Testis (tissue), 3 donors: ENCODE data around the gene PRKAB2. TPM values are rescaled to one million over a fixed set of nuclear protein-coding genes. Genes with fewer than 3 reads are reported as not detected.
"Not testable (repeated sequence)": the region's sequence is repeated elsewhere in the genome, so short reads cannot be mapped to it uniquely, and the experiment has no call there.

ENCODE experiments used
- DNase-seq: peaks from one replicate; pipeline ENCODE4 v3.0.0-alpha.2; 2019
- H3K27ac ChIP-seq, 2 donors: fragments of 200-600 bp; sonication (generic); one replicate each; pipeline ENCODE4 v1.5.1; 2019
- H3K27me3 ChIP-seq: fragments of 200-600 bp; sonication (generic); one replicate; pipeline ENCODE4 v1.5.1; 2019
- H3K36me3 ChIP-seq: fragments of 200-600 bp; sonication (generic); one replicate; pipeline ENCODE4 v1.5.1; 2017; ENCODE audit warnings: low read depth; ENCODE audit errors: missing control alignments
- H3K4me1 ChIP-seq: fragments of 200-600 bp; sonication (generic); one replicate; pipeline ENCODE4 v1.5.1; 2019
- H3K4me3 ChIP-seq, 2 donors: fragments of 200-600 bp; sonication (generic); one replicate each; pipeline ENCODE4 v1.5.1; 2017 to 2019
- H3K9me3 ChIP-seq: fragments of 200-600 bp; sonication (generic); one replicate; pipeline ENCODE4 v1.5.1; 2017
- CTCF ChIP-seq, 3 experiments: fragments of 450-650 bp in 2 of 3; fragments of 200-600 bp in 1 of 3; sonication (generic) in 1 of 3; IDR thresholded peaks; one replicate each; pipeline ENCODE4 v1.5.1; 2016 to 2019; ENCODE audit warnings: antibody characterized with exemption in 3 of 3, mild to moderate bottlenecking in 2 of 3, moderate library complexity in 1 of 3
- POLR2A ChIP-seq: fragments of 450-650 bp; IDR thresholded peaks from one replicate; pipeline ENCODE4 v1.6.1; 2017; ENCODE audit warnings: antibody characterized with exemption, mild to moderate bottlenecking, moderate library complexity
- WGBS, 2 donors: methylation state at CpG; one replicate each; pipeline ENCODE4 v1.1.5; 2018; 5-methylcytosine and 5-hydroxymethylcytosine counted together
- intact Hi-C: fragments of 100-400 bp; cut with DNase I; formaldehyde crosslinking; loops from one replicate; pipeline ENCODE4 v1.15.1; 2023; ENCODE audit warnings: low total_unique reads
- polyA plus RNA-seq: library from polyadenylated mRNA; stranded (reverse); fragments of 350-450 nt; fragmentation: Illumina TruSeq; extraction: RNeasy Lipid Tissue Mini Kit (QIAGEN cat#74804); gene quantifications from one replicate; pipeline ENCODE4 v1.2.3, GENCODE V29; 2014; ENCODE audit warnings: low read depth, low replicate concordance; ENCODE audit not compliant: insufficient read depth
- total RNA-seq, 2 donors: library from RNA; depleted of rRNA; stranded (reverse); fragments of >200 nt; gene quantifications; one replicate each; pipeline ENCODE4 v1.2.3, GENCODE V29; 2016

Gene PRKAB2
- total and polyA plus RNA-seq, 3 donors from 2014 or later = 14.6 to 20.7 (median 15.5) TPM

DNA sequence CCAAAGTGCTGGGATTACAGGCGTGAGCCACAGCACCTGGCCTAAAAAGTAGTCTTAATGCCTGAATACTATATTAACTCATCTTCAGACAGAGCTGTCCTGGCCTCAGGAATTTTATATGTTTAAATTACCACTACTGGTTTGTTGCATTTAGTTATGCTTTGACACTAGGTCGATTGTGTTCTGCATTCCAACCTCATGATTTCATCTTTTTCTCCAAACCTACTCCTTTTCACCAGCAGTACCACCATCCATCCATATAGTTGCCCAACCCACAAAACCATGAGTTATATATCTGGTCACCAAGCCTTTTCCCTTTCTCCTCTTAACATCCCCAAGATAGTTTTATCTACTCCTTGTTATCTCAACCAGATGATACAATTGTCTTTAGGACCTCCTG, 30.3 kb upstream of the PRKAB2 start:
- TF ChIP-seq CTCF (IDR thresholded peaks at IDR 0.05) (no peak), POLR2A (no peak)
- intact Hi-C loops = no loop called here
- H3K27me3 ChIP-seq = no peaks in the 10 kb centered on the region
- no peaks in the 10 kb centered on the region for H3K36me3 ChIP-seq
- H3K4me1 ChIP-seq = no peaks in the 10 kb centered on the region
- 78 to 84% methylated on average over 2 of the region's 2 CpGs for WGBS, 2 donors
- H3K9me3 ChIP-seq = no peaks in the 10 kb centered on the region
- H3K27ac ChIP-seq = no peak overlapping the region
- H3K4me3 ChIP-seq = no peak overlapping the region
- no peak for DNase-seq

- no peaks in the 10 kb centered on the region for H3K4me1 ChIP-seq
- TF ChIP-seq POLR2A (no peak), CTCF (IDR thresholded peaks at IDR 0.05) (no peak)
- WGBS, 2 donors = 92 to 98% methylated on average over 1 of the region's 1 CpG
- H3K27me3 ChIP-seq = no peaks in the 10 kb centered on the region
- no peak overlapping the region for H3K4me3 ChIP-seq
- no peaks in the 10 kb centered on the region for H3K36me3 ChIP-seq
- intact Hi-C loops = no loop called here
- no peak overlapping the region for H3K27ac ChIP-seq
- H3K9me3 ChIP-seq = no peaks in the 10 kb centered on the region
- no peak for DNase-seq
These were observed 29.5 kb upstream of the PRKAB2 start for GRCh38 chr1:147201786-147202185.

DNA sequence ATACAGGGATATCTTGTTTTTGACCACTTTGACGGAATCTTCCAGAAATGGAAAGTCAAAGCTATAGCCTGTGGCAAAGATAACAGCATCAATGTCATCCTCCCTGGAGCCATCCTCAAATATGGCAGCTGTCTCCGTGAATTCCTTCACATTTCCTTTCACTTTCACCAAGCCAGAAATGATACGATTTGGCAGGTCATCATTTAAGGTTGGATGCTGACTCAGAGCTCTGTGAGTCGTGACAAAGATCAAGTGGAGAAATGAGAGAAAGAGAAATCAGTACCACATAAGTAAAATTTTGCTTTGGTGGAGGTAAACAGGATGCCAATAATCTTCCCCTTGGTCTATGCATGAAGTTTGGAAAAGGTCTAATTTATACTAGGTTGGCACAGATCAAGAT, 29.0 kb upstream of the PRKAB2 start:
- 85 to 99% methylated on average over 4 of the region's 4 CpGs for WGBS, 2 donors
- TF ChIP-seq POLR2A (no peak), CTCF (IDR thresholded peaks at IDR 0.05) (no peak)
- Histone ChIP-seq H3K27ac (no peak overlapping the region), H3K27me3 (no peaks in the 10 kb centered on the region), H3K4me1 (no peaks in the 10 kb centered on the region), H3K4me3 (no peak overlapping the region), H3K9me3 (no peaks in the 10 kb centered on the region), H3K36me3 (no peaks in the 10 kb centered on the region)
- intact Hi-C loops = no loop called here
- DNase-seq = no peak

DNA sequence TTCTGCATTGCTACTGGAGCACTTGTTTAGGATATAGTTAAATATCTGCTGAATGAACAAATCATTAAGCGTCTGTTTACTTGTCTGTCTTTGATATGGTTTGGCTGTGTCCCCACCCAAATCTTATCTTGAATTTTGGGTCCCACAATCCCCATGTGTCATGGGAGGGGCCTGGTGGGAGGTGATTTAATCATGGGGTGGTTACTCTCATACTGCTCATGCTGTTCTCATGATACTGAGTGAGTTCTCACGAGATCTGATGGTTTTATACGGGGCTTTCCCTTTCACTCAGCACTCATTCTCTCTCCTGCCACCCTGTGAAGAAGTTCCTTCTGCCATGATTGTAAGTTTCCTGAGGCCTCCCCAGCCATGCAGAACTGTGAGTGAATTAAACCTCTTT, 25.1 kb upstream of the PRKAB2 start:
- H3K27ac ChIP-seq, H3K4me1 ChIP-seq, DNase-seq, intact Hi-C loops, H3K9me3 ChIP-seq, H3K27me3 ChIP-seq, H3K36me3 ChIP-seq, H3K4me3 ChIP-seq: not testable (repeated sequence)
- WGBS, 2 donors = 89 to 93% methylated on average over 3 of the region's 3 CpGs

DNA sequence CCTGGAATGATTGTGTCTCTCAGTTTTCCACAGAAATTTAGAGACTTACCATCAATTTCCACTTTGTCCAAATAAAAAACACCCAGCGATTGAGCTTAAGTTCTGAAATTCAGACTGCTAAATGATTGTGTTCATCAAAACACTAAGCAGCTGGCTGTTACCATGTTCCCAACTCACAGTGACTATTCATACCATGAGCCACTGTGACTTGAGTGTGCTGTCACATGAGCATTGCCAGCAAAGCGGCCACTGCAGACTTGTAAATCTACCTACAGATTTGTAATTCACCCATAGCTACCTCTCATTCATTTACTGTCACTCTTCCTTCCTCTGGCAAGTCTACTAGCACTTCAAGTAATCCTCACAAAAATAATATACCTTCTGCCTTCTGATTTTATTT, 17.2 kb upstream of the PRKAB2 start:
- TF ChIP-seq CTCF (IDR thresholded peaks at IDR 0.05) (no peak), POLR2A (no peak)
- H3K4me1 ChIP-seq = no peaks in the 10 kb centered on the region
- no peaks in the 10 kb centered on the region for H3K9me3 ChIP-seq
- intact Hi-C loops = no loop called here
- WGBS, 2 donors = 82 to 96% methylated on average over 2 of the region's 2 CpGs
- no peaks in the 10 kb centered on the region for H3K27me3 ChIP-seq
- no peak for DNase-seq
- no peaks in the 10 kb centered on the region for H3K36me3 ChIP-seq
- no peak overlapping the region for H3K4me3 ChIP-seq
- H3K27ac ChIP-seq = no peak overlapping the region
